ENCODE results near the gene ITPRIP.

DNA sequence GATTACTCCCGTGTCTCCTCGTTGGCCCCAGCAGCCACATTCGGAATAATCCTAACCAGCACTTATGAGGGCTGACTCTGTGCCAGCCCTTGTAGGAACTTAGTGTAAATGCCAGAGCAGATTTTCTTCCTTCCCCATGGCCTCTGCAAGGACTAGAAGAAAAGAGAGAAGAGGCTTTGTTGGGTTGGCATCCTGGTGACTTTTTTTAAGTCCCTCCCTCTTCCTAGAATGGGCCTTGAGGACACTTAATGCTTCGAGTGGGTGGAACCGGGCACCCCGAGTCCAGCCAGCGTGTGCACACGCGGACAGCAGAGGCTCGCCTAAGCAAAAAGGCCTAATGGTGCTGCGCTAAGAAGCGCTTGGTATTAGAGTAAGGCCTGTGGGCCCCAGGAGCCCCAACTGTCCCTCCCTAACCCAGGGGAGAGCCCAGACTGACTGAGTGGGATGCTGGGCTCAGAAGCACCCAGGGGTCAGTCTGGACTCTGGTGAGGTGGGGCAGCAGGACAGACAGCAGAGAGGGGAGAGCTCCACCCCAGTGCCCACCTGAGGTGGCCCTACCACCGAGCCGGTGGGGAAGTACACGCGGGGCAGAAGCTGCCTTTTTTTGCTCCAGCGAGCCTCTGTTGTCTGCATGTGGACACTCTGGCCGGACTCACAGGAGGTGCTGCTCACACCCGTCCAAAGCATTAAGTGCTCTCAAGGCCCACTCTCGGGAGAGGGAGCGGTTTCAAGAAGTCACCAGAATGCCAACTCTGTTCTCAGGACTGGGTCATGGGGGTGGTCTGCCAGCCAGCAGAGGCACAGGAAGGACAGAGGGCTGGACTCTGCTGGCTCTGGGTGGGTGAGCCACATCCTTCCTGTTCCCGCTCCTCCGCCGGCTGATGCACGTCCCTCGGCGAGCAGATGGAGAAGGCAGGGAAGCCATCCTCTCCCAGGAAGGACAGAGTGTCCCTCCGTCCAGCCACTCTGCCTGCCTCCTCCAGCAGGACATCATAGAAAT is 12.5 kb downstream of the ITPRIP start:
- TF ChIP-seq, protein P1, sequence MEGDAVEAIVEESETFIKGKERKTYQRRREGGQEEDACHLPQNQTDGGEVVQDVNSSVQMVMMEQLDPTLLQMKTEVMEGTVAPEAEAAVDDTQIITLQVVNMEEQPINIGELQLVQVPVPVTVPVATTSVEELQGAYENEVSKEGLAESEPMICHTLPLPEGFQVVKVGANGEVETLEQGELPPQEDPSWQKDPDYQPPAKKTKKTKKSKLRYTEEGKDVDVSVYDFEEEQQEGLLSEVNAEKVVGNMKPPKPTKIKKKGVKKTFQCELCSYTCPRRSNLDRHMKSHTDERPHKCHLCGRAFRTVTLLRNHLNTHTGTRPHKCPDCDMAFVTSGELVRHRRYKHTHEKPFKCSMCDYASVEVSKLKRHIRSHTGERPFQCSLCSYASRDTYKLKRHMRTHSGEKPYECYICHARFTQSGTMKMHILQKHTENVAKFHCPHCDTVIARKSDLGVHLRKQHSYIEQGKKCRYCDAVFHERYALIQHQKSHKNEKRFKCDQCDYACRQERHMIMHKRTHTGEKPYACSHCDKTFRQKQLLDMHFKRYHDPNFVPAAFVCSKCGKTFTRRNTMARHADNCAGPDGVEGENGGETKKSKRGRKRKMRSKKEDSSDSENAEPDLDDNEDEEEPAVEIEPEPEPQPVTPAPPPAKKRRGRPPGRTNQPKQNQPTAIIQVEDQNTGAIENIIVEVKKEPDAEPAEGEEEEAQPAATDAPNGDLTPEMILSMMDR (IDR thresholded peaks at IDR 0.05), result no peak
- no peak for TF ChIP-seq POLR2A (IDR thresholded peaks at IDR 0.05)
